ENCODE data around the gene IMMP2L. TPM values are rescaled to one million over a fixed set of nuclear protein-coding genes. Genes with fewer than 3 reads are reported as not detected.

IMMP2L gene
- polyA plus RNA-seq, 1 of the 3 experiments (the other 2 are of a cell fraction), result 10.7 TPM

- Histone ChIP-seq H3K4me3 (ENCODE audit: low read depth in 2 of 2, low read length in 1 of 2) (no peak overlapping the region; a peak in 1 of 4 replicates), H3K9ac (no peak overlapping the region), H3K27ac (ENCODE audit: low read depth in 2 of 2, low read length in 1 of 2) (no peak overlapping the region), H3K4me2 (no peak overlapping the region), H3F3A (replicated peaks; ENCODE audit: insufficient read depth) (no peaks in the 10 kb centered on the region), H4K20me1 (ENCODE audit: insufficient read depth) (no peaks in the 10 kb centered on the region), H3K9me2 (no peaks in the 10 kb centered on the region; the same call in 1 of the 2 replicates), H2AFZ (ENCODE audit: low read depth) (no peak overlapping the region), H3K36me3 (replicated peaks in 1 of 2; ENCODE audit: control insufficient read depth in 1 of 2, insufficient read depth in 2 of 2, low read length in 1 of 2) (no peaks in the 10 kb centered on the region), H3K79me2 (ENCODE audit: insufficient read depth) (no peaks in the 10 kb centered on the region), H3K4me1 (ENCODE audit: control insufficient read depth in 1 of 2, insufficient read depth in 2 of 2, low read depth in 1 of 2, low read length in 1 of 2) (no peaks in the 10 kb centered on the region), H3K27me3 (ENCODE audit: insufficient read depth) (no peaks in the 10 kb centered on the region), H3K9me3 (no peaks in the 10 kb centered on the region)
- ChIA-PET CTCF (no interaction called here), POLR2A (no interaction called here)
- DNase-seq, result no peak
- TF ChIP-seq EZH2phosphoT487 (IDR thresholded peaks at IDR 0.05; ENCODE audit: borderline replicate concordance, low read depth) (no peak), PBX3 (IDR thresholded peaks at IDR 0.05) (no peak), USF1 (IDR thresholded peaks at IDR 0.05; ENCODE audit: borderline replicate concordance, low read depth) (no peak), TCF12 (IDR thresholded peaks at IDR 0.05) (no peak), RFX5 (IDR thresholded peaks at IDR 0.05; ENCODE audit: low read length) (no peak), MAX (IDR thresholded peaks at IDR 0.05; ENCODE audit: low read depth) (no peak), FOXJ3 (CRISPR knock-in tag; IDR thresholded peaks at IDR 0.05) (no peak), SIN3A (IDR thresholded peaks at IDR 0.05; ENCODE audit: borderline replicate concordance, low read depth, low read length) (no peak), JUND (IDR thresholded peaks at IDR 0.05) (no peak), FOXM1 (IDR thresholded peaks at IDR 0.05; ENCODE audit: low read depth) (no peak), FOSL2 (IDR thresholded peaks at IDR 0.05; ENCODE audit: borderline replicate concordance, low read depth) (no peak), RXRA (IDR thresholded peaks at IDR 0.05; ENCODE audit: borderline replicate concordance, low read depth) (no peak), REST (IDR thresholded peaks at IDR 0.05; ENCODE audit: low read depth, low read length) (no peak), NRF1 (IDR thresholded peaks at IDR 0.05; ENCODE audit: low read depth, low read length) (no peak), RCOR1 (IDR thresholded peaks at IDR 0.05; ENCODE audit: low read length) (no peak), MEF2A (IDR thresholded peaks at IDR 0.05; ENCODE audit: borderline replicate concordance, low read depth) (no peak)
- WGBS (ENCODE audit: low lambda C conversion rate), result 56% methylated on average over 1 of the region's 1 CpG
Observed at GRCh38 chr7:111063166-111063565, 499.1 kb downstream of the IMMP2L start.

Data from SK-N-SH (cell line).